ENCODE data around the gene NOS3.
"Not testable (repeated sequence)": the region's sequence is repeated elsewhere in the genome, so short reads cannot be mapped to it uniquely, and the experiment has no call there.

Gene NOS3

DNA sequence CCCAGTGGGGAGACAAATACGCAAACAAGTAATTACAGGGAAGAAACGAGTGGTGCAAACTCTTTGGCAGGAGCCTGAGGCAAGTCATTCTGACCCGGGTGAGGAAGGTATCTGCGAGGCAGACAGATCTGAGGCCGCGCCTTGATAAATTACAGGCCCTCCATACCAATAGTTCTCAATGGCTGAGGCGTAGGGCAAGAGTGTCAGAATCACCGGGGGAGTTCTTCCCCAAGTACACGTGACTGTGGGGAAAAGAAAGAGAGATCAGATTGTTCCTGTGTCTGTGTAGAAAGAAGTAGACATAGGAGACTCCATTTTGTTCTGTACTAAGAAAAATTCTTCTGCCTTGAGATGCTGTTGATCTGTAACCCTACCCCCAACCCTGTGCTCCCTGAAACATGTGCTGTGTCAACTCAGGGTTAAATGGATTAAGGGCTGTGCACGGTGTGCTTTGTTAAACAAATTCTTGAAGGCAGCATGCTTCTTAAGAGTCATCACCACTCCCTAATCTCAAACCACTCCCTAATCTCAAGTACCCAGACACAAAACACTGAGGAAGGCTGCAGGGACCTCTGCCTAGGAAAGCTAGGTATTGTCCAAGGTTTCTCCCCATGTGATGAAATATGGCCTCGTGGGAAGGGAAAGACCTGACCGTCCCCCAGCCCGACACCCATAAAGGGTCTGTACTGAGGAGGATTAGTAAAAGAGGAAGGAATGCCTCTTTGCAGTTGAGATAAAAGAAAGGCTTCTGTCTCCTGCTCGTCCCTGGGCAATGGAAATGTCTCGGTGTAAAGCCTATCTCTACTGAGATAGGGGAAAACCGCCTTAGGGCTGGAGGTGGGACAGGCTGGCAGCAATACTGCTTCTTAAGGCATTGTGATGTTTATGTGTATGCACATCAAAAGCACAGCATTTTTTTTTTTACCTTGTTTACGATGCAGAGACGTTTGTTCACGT lies 36.2 kb downstream of the NOS3 start:
- H3K4me3 ChIP-seq (ENCODE audit: low read length); H3K9ac ChIP-seq (ENCODE audit: low read length); H3K27ac ChIP-seq (ENCODE audit: low read depth, low read length): not testable (repeated sequence)

DNA sequence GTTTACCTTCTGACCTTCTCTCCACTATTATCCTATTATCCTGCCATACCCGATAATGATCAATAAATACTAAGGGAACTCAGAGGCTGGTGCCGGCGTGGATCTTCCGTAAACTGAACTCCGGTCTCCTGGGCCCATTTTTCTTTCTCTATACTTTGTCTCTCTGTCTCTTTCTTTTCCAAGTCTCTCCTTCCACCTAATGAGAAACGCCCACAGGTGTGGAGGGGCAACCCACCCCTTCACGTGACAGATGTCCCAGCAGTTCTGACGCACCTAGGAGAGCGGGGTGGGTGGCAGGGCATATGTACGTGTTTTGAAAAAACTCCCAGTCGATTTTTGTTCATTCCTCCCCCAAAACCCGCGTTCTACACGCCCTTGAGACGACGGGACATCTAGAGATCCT lies 36.9 kb downstream of the NOS3 start:
- not testable (repeated sequence) for H3K4me1 ChIP-seq (ENCODE audit: control insufficient read depth, insufficient read depth, low read length); H3K36me3 ChIP-seq (ENCODE audit: control insufficient read depth, insufficient read depth, low read length); H3K27me3 ChIP-seq (ENCODE audit: control insufficient read depth, insufficient read depth, low read length)
- Histone ChIP-seq H3K4me3 (ENCODE audit: low read length) (peak overlapping the region; percentile 83), H3K27ac (ENCODE audit: low read depth, low read length) (peak overlapping the region; percentile 51), H3K9ac (ENCODE audit: low read length) (peak overlapping the region; percentile 49)

More for the DNA sequence above, 36.2 kb downstream of the NOS3 start:
- H3K27me3 ChIP-seq (ENCODE audit: control insufficient read depth, insufficient read depth, low read length); H3K4me1 ChIP-seq (ENCODE audit: control insufficient read depth, insufficient read depth, low read length); H3K36me3 ChIP-seq (ENCODE audit: control insufficient read depth, insufficient read depth, low read length): not testable (repeated sequence)

DNA sequence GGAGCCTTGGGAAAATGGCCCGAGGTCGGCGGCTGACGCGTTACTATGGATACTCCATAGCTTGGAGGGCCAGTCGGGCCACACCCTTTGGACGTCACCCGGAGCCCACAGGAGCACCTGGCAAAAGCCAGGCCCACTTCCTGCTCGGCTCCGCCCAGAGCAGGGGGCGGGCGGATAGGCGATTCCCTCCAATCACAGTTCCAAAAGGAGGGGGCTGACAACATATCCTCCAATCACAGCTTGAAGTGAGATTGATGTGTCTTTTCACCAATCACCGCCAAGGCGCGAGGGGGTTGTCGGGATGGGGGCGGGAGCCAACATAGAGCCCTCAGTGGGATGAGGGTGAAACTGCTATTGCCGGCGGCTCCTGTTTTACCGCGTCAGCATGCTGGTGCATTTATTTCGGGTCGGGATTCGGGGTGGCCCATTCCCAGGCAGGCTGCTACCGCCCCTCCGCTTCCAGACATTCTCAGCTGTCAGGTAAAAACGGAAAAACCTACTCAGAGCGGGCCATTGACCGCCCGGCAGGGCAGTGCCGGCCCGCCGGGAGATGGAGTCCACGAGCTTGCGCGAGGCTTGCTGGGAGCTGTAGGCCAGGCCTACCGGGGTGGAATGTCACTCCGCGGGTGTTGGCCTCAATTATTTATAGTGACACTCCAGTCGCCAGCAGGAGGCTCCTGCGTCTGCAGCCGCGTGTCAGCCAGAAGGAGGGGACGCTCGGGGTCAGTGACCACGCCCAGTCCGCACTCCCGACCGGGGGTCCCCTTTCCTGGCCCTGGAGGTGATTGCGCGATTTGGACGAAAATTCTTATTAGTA lies 37.5 kb downstream of the NOS3 start, which contains the start of gene ABCB8:
Gene ABCB8 (plus strand): TSS at position 320 of the 817 bp plus-strand sequence. CDS start 66 bp downstream, at position 386.
- H3K4me1 ChIP-seq (ENCODE audit: control insufficient read depth, insufficient read depth, low read length), result peaks cover 2% of the 10 kb centered on the region
- peak within 1 kb of the TSS; percentile 85 for H3K27ac ChIP-seq (ENCODE audit: low read depth, low read length)
- peak within 1 kb of the TSS; percentile 96 for H3K4me3 ChIP-seq (ENCODE audit: low read length)
- H3K27me3 ChIP-seq (ENCODE audit: control insufficient read depth, insufficient read depth, low read length), result no peaks in the 10 kb centered on the region
- H3K36me3 ChIP-seq (ENCODE audit: control insufficient read depth, insufficient read depth, low read length), result no peaks in the 10 kb centered on the region
- H3K9ac ChIP-seq (ENCODE audit: low read length), result peak within 1 kb of the TSS; percentile 62

DNA sequence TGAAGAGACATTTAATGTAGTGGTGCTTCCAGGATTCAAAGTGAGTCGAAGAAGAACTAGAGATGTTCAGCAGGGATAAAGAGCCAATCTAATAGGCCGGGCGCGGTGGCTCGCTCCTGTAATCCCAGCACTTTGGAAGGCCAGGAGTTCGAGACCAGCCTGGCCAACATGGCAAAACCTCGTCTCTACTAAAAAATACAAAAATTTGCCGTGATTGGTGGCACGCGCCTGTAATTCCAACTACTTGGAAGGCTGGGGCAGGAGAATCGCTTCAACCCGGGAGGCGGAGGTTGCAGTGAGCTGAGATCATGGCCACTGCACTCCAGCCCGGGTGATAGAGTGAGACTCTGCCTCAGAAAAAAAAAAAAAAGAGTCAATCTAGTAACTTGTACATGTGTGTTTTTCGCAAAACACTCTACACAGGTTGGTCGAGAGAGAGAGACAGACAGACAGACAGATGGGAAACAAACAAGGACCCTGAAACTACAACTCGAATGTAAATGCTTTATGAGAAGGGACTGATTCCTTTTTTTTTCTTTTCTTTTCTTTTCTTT lies 38.2 kb downstream of the NOS3 start:
- no peaks in the 10 kb centered on the region for H3K27me3 ChIP-seq (ENCODE audit: control insufficient read depth, insufficient read depth, low read length)
- H3K36me3 ChIP-seq (ENCODE audit: control insufficient read depth, insufficient read depth, low read length), result no peaks in the 10 kb centered on the region
- peak overlapping the region; percentile 85 for H3K27ac ChIP-seq (ENCODE audit: low read depth, low read length)
- peak overlapping the region; percentile 96 for H3K4me3 ChIP-seq (ENCODE audit: low read length)
- H3K9ac ChIP-seq (ENCODE audit: low read length), result peak overlapping the region; percentile 62
- H3K4me1 ChIP-seq (ENCODE audit: control insufficient read depth, insufficient read depth, low read length), result peaks cover 2% of the 10 kb centered on the region

DNA sequence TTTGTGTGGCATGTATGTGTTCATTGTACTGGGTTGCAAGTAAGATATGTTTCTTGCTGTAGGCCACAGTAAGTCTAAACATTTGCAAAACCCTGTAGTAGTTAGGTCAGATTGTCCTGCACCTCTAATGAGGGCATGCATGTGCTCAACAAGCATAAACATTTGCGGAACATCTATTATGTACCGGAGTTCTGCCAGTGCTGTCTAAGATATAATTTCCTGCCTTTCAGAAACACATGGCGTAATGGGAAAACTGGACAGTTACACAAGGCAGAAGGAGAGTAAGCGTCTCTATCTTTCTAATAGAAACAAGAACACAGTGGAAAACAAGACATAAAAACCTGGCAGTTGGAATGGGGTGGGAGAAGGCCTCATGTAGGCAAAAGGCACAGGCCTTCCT lies 40.2 kb downstream of the NOS3 start:
- no peak overlapping the region for H3K9ac ChIP-seq (ENCODE audit: low read length)
- peaks cover 2% of the 10 kb centered on the region for H3K4me1 ChIP-seq (ENCODE audit: control insufficient read depth, insufficient read depth, low read length)
- peaks cover 13% of the 10 kb centered on the region for H3K36me3 ChIP-seq (ENCODE audit: control insufficient read depth, insufficient read depth, low read length)
- no peak overlapping the region for H3K27ac ChIP-seq (ENCODE audit: low read depth, low read length)
- H3K4me3 ChIP-seq (ENCODE audit: low read length), result no peak overlapping the region
- H3K27me3 ChIP-seq (ENCODE audit: control insufficient read depth, insufficient read depth, low read length), result no peaks in the 10 kb centered on the region

DNA sequence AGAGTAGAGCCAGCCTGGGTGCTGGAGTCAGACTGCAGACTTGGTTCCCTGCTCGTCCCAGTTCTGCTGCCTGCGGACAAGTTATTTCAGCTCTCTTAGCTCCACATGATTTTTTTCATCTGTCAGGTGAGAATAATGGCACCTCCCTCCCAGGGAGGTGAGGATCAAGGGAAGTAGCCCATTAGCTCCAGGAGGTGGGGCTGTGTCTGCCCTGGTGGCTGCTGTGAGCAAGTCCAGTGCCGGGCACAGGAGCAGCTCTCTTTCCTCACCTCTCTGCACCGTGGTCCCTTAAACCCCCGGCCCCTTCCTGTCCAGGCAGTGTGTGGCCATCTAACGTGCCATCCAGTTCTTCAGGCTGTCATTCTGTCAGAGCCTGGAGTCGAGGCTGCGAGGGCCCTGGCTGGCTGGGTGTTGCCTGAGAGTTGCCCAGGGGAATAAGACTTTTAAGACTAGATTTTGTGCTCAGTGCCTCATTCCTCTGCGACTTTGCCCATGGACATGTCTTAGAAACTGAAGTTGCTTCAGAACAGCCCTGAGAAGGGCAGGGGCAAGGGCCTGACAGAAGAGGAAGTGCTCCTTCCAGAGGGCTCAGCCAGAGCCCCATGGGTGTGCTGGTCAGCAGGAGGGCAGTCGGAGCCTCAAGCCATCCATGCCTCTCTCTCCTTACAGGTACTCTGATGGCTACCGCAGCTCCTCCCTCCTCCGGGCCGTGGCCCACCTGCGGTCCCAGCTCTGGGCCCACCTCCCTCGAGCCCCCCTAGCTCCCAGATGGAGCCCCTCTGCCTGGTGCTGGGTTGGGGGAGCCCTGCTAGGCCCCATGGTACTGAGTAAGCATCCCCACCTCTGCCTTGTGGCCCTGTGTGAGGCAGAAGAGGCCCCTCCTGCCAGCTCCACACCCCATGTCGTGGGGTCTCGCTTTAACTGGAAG lies 42.4 kb downstream of the NOS3 start:
- Histone ChIP-seq H3K4me1 (ENCODE audit: control insufficient read depth, insufficient read depth, low read length) (peaks cover 2% of the 10 kb centered on the region), H3K27ac (ENCODE audit: low read depth, low read length) (no peak overlapping the region), H3K4me3 (ENCODE audit: low read length) (no peak overlapping the region), H3K9ac (ENCODE audit: low read length) (no peak overlapping the region), H3K27me3 (ENCODE audit: control insufficient read depth, insufficient read depth, low read length) (no peaks in the 10 kb centered on the region), H3K36me3 (ENCODE audit: control insufficient read depth, insufficient read depth, low read length) (peaks cover 13% of the 10 kb centered on the region)

DNA sequence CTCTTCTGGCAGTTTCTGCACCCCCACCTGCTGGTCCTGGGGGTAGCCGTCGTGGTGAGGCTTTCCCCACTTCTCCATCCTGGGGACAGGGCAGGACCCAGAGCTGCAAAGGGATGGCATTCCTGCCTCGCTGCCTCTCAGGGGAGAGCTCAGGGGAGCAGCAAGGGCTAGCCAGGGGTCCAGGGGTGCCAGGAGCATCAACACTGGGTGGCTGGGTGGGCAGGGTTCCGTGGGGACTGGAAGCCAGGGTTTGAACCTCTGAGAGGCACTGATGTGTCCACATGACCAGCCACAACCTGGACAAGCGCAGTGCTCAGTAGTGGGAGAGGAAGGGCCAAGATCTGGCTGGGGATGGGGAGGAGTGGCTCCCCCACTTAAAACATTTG lies 43.0 kb downstream of the NOS3 start:
- no peaks in the 10 kb centered on the region for H3K27me3 ChIP-seq (ENCODE audit: control insufficient read depth, insufficient read depth, low read length)
- H3K9ac ChIP-seq (ENCODE audit: low read length), result no peak overlapping the region
- H3K27ac ChIP-seq (ENCODE audit: low read depth, low read length), result no peak overlapping the region
- peaks cover 2% of the 10 kb centered on the region for H3K4me1 ChIP-seq (ENCODE audit: control insufficient read depth, insufficient read depth, low read length)
- H3K4me3 ChIP-seq (ENCODE audit: low read length), result no peak overlapping the region
- peaks cover 13% of the 10 kb centered on the region for H3K36me3 ChIP-seq (ENCODE audit: control insufficient read depth, insufficient read depth, low read length)

DNA sequence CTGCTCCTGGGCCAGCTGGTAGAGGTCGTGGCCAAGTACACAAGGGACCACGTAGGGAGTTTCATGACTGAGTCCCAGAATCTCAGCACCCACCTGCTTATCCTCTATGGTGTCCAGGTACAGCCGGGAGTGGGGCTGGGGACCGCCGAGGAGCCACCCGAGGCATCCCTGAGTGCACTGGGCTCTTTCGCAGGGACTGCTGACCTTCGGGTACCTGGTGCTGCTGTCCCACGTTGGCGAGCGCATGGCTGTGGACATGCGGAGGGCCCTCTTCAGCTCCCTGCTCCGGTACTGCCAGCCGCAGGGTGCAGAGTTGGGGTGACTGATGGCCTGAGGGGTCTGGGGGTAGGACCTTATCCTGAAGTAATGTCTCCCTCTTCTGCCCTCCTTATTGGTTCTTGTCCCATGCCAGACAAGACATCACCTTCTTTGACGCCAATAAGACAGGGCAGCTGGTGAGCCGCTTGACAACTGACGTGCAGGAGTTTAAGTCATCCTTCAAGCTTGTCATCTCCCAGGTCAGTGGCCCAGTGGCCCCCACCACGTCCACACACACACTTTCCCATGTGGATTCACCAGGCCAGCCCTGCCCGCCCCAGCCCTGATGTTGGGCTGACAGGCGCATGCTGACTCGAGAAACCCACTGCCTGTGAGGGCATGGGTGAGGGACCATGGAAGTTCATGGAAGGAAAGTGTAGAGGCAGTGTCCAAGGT lies 43.7 kb downstream of the NOS3 start:
- Histone ChIP-seq H3K4me3 (ENCODE audit: low read length) (no peak overlapping the region), H3K9ac (ENCODE audit: low read length) (no peak overlapping the region), H3K27ac (ENCODE audit: low read depth, low read length) (no peak overlapping the region), H3K36me3 (ENCODE audit: control insufficient read depth, insufficient read depth, low read length) (peaks cover 13% of the 10 kb centered on the region), H3K4me1 (ENCODE audit: control insufficient read depth, insufficient read depth, low read length) (no peaks in the 10 kb centered on the region), H3K27me3 (ENCODE audit: control insufficient read depth, insufficient read depth, low read length) (no peaks in the 10 kb centered on the region)

DNA sequence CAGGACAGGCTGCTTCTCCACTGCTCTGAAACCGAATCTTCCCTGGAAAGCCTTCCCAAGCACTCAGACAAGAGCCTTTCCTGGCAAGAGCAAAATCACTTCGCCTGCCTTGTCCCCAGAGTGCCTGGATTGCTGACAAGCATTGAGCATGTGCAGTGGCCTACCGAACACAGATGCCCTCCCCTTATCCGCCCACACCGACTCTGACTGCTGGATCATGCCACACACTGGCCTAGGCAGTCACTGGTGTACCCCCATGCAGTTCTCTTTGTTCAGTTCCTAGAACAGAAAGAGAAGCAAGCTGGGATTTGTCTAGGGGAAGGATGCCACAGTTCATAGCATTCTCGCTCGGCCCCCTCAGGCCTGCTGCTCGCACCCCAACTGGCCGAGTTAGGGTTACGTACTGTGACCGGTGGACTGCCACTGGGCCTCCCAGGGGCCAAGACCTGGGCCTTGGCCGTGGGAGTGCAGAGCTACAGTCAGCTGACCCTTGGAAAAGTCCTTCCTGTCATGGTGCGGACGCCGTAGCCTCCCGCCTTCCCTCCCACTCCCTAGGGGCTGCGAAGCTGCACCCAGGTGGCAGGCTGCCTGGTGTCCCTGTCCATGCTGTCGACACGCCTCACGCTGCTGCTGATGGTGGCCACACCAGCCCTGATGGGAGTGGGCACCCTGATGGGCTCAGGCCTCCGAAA lies 44.4 kb downstream of the NOS3 start:
- Histone ChIP-seq H3K27me3 (ENCODE audit: control insufficient read depth, insufficient read depth, low read length) (no peaks in the 10 kb centered on the region), H3K27ac (ENCODE audit: low read depth, low read length) (no peak overlapping the region), H3K4me1 (ENCODE audit: control insufficient read depth, insufficient read depth, low read length) (no peaks in the 10 kb centered on the region), H3K36me3 (ENCODE audit: control insufficient read depth, insufficient read depth, low read length) (peaks cover 13% of the 10 kb centered on the region), H3K4me3 (ENCODE audit: low read length) (no peak overlapping the region), H3K9ac (ENCODE audit: low read length) (no peak overlapping the region)

DNA sequence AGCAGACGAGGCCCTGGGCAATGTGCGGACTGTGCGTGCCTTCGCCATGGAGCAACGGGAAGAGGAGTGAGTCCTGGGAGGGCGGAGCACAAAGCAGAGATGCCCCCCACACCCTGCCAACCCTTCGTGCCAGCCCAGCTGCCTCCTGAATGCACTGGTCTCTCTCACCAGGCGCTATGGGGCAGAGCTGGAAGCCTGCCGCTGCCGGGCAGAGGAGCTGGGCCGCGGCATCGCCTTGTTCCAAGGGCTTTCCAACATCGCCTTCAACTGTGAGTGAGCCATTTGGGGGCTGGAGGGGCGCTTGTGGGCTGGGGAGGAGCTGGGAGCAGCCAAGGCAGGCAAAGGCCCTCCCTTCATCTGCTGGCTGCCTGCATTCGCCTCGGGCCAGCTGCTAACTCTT lies 45.1 kb downstream of the NOS3 start:
- peaks cover 13% of the 10 kb centered on the region for H3K36me3 ChIP-seq (ENCODE audit: control insufficient read depth, insufficient read depth, low read length)
- H3K4me3 ChIP-seq (ENCODE audit: low read length), result no peak overlapping the region
- H3K27ac ChIP-seq (ENCODE audit: low read depth, low read length), result no peak overlapping the region
- H3K9ac ChIP-seq (ENCODE audit: low read length), result no peak overlapping the region
- no peaks in the 10 kb centered on the region for H3K27me3 ChIP-seq (ENCODE audit: control insufficient read depth, insufficient read depth, low read length)
- H3K4me1 ChIP-seq (ENCODE audit: control insufficient read depth, insufficient read depth, low read length), result no peaks in the 10 kb centered on the region

All from rectal smooth muscle tissue (tissue), 1 donor.